ENCODE results near the gene GPX6. TPM values are rescaled to one million over a fixed set of nuclear protein-coding genes. Genes with fewer than 3 reads are reported as not detected.

Gene GPX6
- total and polyA plus RNA-seq, 8 donors = 0.71 to 2.0 (median 1.5) TPM; not detected in 2

- Histone ChIP-seq H3K27ac (peak overlapping the region; percentile 65 to 72), H3K4me1 (no peaks in the 10 kb centered on the region), H3K4me3 (peak overlapping the region; percentile 25 to 31), H3K27me3 (peaks cover 0 to 62% of the 10 kb centered on the region in 2 donors), H3K36me3 (no peaks in the 10 kb centered on the region), H3K9me3 (no peaks in the 10 kb centered on the region)
- intact Hi-C loops (cut with DNase I) = no loop called here
- TF ChIP-seq, protein P1, sequence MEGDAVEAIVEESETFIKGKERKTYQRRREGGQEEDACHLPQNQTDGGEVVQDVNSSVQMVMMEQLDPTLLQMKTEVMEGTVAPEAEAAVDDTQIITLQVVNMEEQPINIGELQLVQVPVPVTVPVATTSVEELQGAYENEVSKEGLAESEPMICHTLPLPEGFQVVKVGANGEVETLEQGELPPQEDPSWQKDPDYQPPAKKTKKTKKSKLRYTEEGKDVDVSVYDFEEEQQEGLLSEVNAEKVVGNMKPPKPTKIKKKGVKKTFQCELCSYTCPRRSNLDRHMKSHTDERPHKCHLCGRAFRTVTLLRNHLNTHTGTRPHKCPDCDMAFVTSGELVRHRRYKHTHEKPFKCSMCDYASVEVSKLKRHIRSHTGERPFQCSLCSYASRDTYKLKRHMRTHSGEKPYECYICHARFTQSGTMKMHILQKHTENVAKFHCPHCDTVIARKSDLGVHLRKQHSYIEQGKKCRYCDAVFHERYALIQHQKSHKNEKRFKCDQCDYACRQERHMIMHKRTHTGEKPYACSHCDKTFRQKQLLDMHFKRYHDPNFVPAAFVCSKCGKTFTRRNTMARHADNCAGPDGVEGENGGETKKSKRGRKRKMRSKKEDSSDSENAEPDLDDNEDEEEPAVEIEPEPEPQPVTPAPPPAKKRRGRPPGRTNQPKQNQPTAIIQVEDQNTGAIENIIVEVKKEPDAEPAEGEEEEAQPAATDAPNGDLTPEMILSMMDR (IDR thresholded peaks at IDR 0.05) = no peak
- ATAC-seq (peak; percentile 99), DNase-seq (peak; percentile 64 to 87 (median 84))
Observed at GRCh38 chr6:28489366-28490204, 26.0 kb downstream of the GPX6 start.

- peaks cover 0 to 60% of the 10 kb centered on the region in 2 donors for H3K27me3 ChIP-seq
- TF ChIP-seq, protein P1 (IDR thresholded peaks at IDR 0.05) = no peak
- peak overlapping the region; percentile 65 to 72 for H3K27ac ChIP-seq
- intact Hi-C loops (cut with DNase I) = no loop called here
- peak in 2 of 4 donors; percentile 58 to 61 for DNase-seq
- peak overlapping the region; percentile 25 to 31 for H3K4me3 ChIP-seq
- no peaks in the 10 kb centered on the region for H3K36me3 ChIP-seq
- H3K9me3 ChIP-seq = no peaks in the 10 kb centered on the region
- H3K4me1 ChIP-seq = no peaks in the 10 kb centered on the region
- ATAC-seq = no peak
Observed at GRCh38 chr6:28488916-28489365, 26.7 kb downstream of the GPX6 start.

DNA sequence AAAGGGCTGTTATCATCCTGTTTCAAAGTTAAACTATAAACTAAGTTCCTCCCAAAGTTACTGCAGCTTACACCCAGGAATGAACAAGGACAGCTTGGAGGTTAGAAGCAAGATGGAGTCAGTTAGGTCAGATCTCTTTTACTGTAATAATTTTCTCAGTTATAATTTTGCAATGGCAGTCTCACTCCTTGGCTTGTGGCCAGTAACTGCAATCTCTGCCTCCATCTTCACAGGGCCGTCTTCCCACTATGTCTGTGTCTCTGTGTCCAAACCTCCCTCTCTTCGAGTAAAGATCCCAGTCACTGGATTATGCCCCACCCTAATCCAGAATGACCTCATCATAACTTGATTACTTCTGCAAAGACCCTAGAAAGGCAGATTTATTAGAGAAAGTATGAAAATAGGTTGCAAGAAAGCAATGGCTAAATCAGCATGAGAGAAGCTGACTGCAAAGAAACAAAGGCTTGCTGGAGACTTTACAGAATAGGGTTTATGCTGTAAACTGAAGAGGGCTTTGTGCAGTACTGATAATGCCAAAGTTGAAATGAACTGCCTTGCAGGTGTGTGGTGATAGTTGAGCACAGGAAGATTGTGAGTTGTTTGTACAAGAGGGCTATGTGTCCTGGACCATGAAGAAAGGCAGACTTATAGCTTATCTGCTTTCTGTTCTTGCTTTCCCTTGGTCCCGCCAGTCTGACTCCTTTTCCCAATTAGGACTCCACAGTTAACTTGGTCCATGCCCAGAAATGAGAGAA lies 28.4 kb downstream of the GPX6 start:
- ATAC-seq = no peak
- Histone ChIP-seq H3K27ac (no peak overlapping the region), H3K4me1 (no peaks in the 10 kb centered on the region), H3K36me3 (no peaks in the 10 kb centered on the region), H3K27me3 (peaks cover 0 to 59% of the 10 kb centered on the region in 2 donors), H3K4me3 (no peak overlapping the region), H3K9me3 (no peaks in the 10 kb centered on the region)
- TF ChIP-seq, protein P1 (IDR thresholded peaks at IDR 0.05) = no peak
- DNase-seq = no peak
- intact Hi-C loops (cut with DNase I) = no loop called here

DNA sequence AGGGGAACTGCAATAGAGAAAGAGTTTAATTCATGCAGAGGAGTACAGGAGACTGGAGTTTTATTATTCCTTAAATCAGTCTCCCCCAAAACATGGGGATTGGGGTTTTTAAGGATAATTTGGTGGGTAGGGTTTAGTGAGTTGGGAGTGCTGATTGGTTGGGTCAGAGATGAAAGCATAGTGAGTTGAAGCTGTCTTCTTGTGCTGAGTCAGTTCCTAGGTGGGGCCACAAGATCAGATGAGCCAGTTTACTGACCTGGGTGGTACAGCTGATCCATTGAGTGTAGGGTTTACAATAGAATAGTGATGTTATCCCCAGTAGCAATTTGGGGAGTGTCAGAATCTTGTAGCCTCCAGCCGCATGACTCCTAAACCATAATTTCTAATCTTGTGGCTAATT lies 29.1 kb downstream of the GPX6 start:
- no peaks in the 10 kb centered on the region for H3K4me1 ChIP-seq
- ATAC-seq = no peak
- no peak for DNase-seq
- H3K36me3 ChIP-seq = no peaks in the 10 kb centered on the region
- peaks cover 0 to 59% of the 10 kb centered on the region in 2 donors for H3K27me3 ChIP-seq
- no peak overlapping the region for H3K4me3 ChIP-seq
- H3K27ac ChIP-seq = no peak overlapping the region
- H3K9me3 ChIP-seq = no peaks in the 10 kb centered on the region
- TF ChIP-seq, protein P1 (IDR thresholded peaks at IDR 0.05) = no peak
- intact Hi-C loops (cut with DNase I) = no loop called here

DNA sequence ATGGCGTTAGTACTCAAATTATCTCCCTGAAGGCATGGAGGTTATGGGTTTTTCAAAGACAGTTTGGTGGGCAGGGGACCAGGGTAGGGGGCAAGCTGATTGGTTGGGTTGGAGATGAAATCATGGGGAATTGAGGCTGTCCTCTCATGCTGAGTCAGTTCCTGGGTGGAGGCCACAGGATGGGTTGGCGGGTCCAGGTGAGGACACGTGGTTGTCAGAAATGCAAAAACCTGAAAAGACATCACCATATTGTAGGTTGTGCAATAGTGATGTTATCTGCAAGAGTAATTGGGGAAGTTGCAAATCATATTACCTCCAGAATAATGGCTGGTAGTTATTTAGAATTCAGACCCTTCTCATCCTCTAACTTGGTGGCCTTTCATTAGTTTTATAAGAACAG lies 30.1 kb downstream of the GPX6 start:
- H3K4me3 ChIP-seq = no peak overlapping the region
- H3K9me3 ChIP-seq = no peaks in the 10 kb centered on the region
- no peak overlapping the region for H3K27ac ChIP-seq
- H3K4me1 ChIP-seq = no peaks in the 10 kb centered on the region
- DNase-seq (no peak), ATAC-seq (no peak)
- no peaks in the 10 kb centered on the region for H3K36me3 ChIP-seq
- peaks cover 0 to 58% of the 10 kb centered on the region in 2 donors for H3K27me3 ChIP-seq
- intact Hi-C loops (cut with DNase I) = no loop called here
- TF ChIP-seq, protein P1 (IDR thresholded peaks at IDR 0.05) = no peak
